Stimulated activated CD4-positive, alpha-beta T cell treated with anti-CD3 and anti-CD28 coated beads, Interleukin-4, amount 100 ng/mL, for 48 hours (primary cell): ENCODE results near the gene MPRIP.

Experiments used
- DNase-seq, 2 donors: peaks; one replicate each; pipeline ENCODE4 v3.0.0-alpha.2; 2020; ENCODE audit warnings: low read depth in 2 of 2

MPRIP gene

DNA sequence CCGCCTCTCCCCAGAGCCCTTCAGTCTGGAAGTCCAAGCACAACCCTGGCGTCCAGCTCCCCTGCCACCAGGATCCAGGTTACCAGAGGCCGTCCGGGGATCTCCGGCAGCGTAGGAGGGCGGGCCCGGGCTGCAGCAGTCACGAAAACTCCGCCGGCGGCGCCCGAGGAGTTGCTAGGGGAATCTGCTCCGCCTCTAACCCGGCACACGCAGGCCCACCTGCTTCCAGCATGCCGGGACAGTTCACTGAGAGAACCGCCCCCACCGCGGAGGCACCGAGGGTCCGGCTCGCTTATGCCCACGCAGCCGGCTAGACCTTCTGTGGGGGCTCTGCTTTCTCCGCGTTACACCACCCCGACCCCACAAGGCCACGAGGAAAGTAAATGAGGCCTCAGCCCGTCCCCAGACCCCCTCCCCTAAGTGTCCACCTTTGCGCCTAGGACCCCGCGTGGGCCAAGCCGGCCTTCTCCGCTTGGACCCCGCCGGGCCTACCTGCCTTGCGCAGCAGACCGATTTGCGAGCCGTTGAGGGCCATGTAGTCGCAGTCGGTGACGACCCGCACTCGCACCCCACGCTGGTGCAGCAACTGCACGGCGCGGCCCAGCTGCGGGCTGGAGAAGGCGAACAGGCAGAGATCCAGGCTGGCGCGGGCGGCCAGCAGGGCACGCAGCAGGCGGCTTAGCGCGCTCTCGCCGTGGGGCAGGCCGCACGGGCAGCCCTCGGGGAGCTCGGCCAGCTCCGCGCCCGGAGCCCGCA, 163.3 kb downstream of the MPRIP start:
- peak; percentile 50 to 57 for DNase-seq

DNA sequence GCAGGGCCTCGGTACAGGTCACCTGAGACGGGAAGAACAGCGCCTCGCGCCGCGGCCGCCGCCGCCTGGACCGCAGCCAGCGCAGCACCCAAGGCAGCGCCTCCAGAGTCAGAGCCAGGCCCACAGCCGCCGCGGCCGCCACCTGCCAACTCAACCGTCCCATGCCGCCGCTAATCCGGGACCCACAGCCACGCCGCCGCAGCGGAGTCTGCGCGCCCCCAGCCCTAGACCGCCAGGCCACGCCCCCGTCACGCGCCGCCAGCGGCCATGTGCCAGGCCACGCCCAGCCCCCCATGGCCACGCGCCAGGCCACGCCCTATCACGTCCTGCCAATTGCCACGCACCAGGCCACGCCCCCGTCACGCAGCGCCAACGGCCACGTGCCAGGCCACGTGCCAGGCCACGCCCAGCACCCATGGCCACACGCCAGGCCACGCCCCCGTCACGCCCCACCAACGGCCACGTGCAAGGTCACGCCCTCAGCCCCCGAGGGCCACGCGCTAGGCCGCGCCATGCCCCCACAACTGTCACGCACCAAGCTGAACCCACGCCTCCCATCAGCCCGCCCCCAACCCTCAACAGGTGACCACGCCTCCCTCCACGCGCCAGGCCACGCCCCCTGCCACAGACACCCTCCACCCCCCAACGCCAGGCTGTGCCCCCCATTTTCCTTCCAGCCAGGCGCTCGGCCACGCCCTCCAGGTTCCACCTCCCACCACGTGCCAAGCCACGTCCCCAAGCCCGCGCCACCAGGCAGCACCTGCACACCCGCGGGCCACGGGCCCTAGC, 164.1 kb downstream of the MPRIP start, which contains the start of gene PLD6:
TSS of gene PLD6 (minus strand) at position 210 of the 789 bp plus-strand sequence. CDS start at position 163, 47 bp downstream.
- peak; percentile 88 to 90 for DNase-seq

DNA sequence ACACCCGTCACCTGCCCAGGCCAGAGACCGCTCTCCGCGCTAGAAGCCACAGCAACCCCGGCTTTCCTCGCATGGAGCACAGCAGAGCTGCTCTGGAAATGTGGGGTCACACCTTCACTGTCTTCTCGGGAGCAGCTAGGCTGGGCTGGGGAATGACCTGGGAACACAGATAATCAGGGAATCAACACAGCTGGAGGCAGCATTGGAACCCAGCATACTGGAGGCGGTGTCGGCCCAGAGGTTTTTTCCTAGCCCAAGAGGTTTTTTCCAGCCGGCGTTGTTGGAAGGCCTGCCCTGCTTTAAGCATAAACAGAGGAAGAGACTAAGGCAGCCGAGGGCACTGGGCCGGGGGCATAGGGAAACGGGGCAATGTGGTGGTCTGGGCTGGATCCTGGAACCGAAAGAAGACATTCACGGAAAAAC, 164.7 kb downstream of the MPRIP start:
- DNase-seq: no peak

DNA sequence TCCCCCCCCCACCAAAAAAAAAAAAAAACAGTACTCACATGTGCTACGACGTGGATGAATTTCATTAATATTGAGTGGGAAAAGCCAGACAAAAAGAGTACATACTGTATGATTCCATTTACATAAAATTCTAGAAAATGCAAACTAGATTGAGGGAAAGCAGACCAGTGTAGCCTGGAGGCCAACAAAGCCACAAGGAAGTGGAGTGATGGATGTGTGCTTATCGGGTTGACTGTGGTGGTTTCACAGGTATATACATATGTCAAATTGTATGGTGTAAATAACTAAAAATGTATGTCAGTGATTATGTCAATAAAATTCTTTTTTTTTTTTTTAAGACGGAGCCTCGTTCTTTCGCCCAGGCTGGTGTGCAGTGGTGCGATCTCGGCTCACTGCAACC, 165.7 kb downstream of the MPRIP start:
- no peak for DNase-seq

DNA sequence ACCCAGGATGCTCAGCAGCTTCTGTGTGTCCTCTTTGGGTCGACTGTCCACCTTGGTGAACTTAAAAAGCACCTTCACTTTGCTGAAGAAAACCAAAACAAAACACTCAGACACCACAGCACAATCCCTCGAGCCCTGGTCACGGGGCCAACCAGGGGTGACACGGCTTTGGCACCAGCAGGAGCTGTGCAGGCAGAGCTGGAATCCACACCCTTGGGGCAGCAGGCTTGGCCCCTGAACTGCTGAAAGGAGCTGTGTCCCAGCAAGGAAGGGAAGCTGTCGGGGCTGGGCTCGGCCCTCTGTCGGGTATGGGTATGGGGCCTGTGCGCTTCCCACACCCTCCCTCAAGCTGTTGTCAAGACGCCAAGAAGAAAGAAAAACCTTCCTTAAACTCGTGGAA, 171.5 kb downstream of the MPRIP start:
- DNase-seq: no peak

DNA sequence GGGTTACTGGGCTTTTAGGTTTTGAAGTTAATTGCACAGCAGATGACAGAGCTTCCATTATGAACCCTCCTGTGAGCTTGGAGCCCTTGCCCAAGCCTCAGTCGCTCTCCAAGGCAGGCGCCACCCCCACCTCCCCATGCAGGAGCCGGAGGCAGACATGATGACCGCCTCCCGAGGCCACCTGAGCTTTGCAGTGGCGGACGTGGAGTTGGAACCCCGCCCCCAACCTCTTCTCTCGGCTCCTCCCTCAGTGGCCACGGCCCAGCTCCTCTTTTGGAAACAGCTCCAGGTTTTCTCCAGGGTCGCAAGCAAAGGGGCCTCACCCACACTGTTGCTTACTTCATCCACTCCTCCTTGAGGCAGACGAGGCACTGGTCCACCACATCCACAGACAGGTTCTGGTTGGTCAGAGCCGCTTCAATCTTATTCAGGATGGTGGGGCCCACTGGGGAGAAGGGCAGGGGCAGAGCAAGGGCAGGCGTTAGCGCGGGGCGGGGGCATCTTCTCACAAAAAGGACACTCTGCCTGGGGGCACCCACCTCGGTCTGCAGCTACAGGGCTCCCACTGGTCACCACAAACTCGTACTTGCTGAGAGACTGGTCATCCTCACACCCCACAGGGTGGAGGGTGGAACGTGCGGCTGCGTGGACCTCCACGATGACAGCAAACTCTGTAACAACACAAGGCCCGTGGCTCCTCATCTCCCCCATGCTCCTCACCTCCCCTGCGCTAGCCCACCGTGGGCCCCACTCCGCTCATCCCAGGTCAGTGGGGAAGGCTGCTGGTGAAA, 172.6 kb downstream of the MPRIP start:
- DNase-seq: no peak

DNA sequence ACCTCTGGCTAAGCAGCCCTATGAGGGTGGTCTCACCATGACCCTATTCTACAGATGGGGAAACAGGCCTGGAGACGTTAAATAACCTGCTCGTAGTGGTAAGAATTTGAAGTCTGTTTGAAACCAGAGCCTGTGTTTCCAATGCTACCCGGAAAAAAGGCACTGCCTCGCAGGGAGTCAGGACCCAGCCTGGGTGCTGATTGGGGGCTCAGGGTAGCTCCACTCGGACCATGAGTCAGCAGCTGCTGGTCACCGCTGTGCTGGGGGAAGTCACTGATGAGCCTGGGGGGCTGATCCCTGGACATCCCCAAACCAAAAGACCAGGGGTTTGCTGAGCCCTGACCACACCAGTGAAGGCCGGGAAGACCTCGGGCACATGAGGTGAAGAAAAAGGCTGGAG, 173.3 kb downstream of the MPRIP start:
- DNase-seq: no peak

DNA sequence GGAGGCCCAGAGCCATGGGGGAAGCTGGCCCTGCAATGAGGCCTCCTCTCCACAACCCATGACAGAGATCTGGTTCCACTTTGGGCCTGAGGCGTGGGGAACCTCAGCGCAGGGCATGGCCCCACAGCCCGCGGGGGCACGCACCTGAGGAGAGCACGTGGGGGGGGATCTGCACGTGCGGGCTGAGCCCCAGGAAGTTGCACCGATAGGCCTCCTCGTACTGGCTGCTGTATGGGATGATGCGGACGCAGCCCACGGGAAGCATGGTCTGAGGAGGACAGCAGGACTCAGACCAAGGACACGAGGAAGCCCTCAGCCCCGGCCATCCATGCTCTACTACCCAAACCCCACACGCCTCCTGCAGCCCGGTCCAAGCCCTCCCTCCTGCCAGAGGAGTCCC, 174.0 kb downstream of the MPRIP start:
- DNase-seq: no peak

DNA sequence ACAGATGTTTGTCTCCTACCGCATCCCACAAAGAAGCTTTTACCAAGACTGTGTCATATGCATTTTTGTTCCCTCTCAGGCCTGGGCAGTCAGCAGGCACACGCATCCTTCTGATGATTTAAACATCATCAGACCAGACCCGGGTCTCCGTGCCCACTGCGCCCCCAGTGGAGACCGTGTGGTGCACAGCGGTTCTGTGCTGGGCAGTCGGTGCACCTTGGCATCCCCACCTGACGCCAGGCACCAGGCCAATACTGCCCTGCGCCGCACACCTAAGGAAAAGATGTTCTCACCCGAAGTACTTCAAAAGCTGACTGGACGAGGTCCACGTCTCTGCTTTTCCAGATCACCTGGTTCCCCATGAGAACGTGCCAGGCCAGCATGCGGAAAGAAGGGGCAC, 174.5 kb downstream of the MPRIP start:
- DNase-seq: no peak

DNA sequence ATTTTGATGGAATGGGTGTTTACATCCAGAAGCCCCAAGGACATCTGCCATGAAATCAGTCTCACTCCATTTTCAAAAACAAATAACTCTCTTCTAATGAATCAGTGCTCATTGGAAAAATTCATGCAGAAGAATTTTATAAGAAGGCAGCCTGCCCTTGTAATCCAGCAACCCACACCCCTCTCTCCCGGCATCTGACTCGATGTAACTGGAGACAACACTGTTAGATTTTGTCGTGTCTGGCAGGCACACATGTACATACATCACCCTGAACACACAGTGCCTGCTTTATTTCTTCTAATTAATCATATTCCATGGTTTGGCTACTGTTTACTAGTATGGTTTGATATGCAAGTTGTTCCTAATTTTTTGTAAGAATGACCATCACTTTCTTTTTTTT, 175.7 kb downstream of the MPRIP start:
- no peak for DNase-seq

DNA sequence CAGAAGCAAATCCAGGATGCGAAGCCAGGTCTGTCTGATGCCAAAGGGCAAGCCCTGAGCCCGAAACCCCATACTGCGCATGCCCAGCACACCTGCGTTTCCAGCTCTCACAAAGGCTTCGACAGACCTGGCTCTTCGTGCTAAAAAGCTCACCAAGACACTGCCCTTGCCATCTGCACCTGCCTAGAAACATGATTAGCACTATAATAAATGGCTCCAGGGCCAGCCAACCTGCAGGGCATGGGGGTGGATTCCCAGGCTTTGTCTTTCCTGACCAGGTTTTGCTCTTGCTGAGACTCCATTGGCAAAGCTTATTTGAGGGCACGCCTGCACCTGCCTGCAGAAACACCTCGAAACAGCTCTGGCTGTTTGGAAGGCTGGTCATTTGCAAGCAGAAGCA, 178.3 kb downstream of the MPRIP start:
- no peak for DNase-seq

DNA sequence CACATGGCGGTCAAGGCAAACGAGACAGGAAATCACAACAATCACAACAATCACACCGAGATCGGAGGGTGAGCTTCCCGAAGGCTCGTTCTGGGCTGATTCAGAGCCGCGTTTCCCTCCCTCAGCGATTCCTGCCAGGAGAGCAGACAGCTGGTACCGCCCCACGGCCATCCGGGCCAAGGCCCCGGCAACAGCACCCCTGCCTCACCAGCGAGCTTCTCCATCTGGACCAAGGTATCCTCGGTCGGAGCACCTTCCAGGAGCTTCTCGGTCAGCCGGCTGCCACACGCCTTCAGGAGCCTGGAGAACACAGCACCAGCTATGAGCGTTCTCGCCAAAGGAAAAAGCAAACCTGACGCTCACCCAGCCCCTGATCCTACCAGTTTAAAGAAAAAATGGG, 179.1 kb downstream of the MPRIP start:
- DNase-seq: no peak

DNA sequence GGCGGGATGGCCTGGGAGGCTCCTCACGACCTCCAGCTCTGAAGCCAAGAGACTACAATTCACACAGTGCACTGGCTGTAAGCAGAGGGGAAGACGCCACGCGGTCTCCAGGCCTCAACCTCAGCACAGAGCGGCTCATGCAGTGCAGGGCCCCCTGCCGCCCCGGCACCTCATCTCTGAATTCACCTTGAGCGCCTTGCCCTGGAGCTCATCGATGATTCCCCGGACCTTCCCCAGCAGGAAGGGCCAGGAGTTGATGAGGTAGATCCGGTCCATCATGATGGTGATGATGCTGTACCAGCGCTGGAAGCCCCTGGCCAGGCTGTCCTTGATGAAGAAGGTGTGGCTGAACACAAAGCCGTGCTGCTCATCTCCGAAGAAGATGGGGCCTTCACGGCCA, 181.5 kb downstream of the MPRIP start:
- DNase-seq: no peak

DNA sequence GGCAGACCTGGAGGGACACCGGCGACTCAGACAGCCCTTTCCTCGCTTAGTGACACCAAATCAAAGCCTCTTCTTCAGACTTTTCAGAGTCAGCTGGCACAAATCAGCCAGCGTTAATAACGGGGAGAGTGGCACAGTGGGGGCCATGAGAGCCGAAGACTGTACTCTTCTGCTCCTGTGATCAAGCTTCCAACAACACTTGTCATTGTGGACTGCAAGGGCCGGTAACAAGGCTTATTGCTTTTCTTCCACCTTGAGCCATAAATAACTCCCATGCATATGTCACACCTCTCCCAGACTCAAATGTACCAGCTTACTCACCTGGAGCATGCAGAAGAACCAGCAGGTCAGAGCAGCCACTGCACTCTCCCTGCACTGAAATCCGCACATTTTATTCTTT, 181.9 kb downstream of the MPRIP start:
- DNase-seq: no peak

DNA sequence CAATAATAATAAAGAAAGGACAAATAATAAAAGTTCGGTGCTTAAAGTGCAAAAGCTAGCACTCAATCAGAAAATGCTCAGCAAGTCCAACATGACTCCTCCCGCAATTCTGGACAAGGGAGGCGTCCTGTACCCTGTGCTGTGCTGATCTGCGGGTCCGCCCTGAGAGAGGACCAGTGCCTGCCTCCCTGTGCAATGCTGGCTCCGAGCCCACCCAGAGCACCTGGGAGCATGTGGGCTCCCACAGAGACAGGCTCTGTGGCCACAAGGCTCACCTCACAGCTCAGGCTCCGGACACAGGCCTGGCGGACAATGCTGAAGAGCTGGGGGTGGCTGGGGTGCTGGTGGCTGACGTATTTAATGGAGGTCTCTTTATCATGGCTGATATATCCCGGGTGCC, 183.6 kb downstream of the MPRIP start:
- DNase-seq: no peak

DNA sequence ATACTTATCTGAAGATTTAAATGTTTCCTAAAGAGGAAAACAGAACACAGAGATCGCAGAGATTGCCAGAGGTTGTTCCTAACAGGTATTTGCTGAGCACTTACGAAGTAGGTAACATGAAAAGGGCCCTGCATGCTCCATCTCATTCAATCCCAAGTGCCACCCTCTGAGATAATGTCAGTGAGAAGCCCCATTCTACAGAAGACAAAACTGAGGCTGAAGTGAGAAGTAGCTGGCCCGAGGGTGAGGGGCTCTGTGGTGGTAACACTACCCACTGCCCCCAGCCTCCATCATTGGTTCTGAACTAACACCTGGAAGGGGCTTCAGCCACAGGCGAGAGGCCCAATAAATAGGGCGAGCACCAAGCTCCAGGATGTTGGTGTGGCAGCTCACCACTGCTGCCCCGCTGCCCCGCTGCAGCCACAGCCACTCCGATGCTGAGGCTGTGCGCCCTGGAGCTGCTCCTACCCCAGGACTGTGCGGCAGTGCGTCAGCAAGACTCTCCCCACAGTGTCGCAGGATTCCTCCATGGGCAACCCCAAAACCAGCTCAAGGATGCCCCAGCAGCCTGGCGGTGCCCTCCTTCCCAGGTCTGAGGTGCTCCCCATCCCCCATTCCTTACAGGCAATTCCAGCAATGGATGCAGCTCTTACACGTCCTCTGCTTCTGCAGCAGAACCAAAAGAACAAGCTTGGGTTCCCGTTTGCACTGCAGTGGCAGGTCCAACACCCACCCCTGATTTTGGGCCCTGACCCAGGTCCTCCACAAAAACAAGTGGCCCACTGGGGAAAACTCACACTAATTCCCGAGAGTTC, 184.4 kb downstream of the MPRIP start:
- DNase-seq: no peak

DNA sequence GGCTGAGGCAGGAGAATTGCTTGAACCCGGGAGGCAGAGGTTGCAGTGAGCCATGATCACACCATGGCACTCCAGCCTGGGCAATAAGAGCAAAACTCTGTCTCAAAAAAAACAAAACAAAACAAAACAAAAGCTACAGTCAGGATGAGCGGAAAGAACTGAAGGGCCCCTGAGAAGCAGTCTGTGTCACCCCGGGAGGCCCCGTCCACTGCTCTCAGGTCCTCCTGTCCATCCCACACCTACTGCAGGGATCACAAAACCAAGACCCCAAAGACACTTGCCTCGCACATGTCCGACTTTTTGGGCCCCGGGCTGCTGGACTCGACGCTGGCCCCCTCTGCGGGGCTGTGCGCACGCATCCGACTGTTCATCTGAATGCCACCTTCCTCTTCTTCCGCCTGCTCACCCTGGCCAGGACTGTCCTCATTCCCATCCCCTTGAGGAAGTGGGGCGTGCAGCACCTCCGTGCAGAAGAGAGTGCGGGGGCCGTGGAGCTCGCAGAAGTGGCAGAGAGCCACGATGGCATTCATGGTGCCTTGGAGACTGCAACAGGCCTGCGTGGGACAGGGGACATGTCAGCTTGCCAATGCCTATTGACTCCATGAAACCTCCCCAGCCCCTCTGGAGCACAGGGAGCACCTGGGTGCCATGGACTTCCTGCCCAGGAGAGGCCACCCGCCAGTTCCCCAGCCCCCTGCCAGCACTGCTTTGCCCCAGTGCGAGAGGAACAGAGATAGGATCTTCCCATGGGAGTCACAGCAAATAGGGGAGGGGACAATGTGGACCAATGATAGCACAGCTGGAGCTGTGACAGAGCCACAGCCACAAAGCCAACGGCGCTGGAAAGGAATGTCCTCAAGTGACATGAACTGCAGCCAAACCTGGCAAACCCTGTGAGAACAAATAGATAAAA, 185.6 kb downstream of the MPRIP start:
- DNase-seq: no peak

DNA sequence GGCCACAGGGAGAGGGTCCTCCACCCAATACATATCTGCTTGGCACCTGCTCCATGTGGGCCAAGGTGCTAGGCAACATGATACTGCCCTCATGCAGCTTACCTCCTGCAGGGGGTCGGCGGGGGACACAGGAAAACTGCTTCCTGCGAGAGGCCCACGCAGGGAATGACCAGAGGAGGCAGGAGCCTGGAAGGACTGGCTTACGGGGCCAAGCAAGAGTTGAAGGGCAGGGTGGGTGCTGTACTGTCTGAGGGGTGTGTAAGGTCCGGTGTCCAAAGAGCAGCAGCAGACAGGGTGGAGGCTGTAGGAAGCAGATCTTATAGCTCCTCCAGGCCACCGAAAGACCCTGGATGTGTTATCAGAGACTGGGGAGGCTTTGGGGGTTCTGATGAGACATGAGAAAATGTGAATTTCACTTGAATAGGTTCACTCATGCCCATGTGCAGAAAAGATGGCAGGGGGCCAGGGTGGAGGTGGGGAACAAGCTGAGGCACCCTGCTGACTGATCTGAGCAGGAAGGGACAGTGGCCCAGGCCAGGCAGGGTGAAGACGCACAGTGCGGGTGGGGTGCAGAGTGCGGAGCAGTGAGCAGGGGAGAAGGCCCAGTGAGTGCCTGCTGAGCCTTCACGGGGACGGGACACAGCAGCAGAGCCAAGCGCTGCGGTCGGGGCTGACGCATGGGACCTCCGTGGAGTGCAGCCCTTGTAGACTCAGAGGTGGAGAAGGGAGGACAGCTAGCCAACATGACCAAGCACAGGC, 186.4 kb downstream of the MPRIP start:
- no peak for DNase-seq
